Stimulated activated naive CD4-positive, alpha-beta T cell treated with Interleukin-2 at 50 U/mL for 16 hours (primary cell): ENCODE data around the gene PANK4.
A peak's percentile ranks its signal among the peaks of the same experiment; 100 is the strongest.
"Not testable (repeated sequence)": the region's sequence is repeated elsewhere in the genome, so short reads cannot be mapped to it uniquely, and the experiment has no call there.

Experiments used
- DNase-seq: peaks from one replicate; lab custom pipeline; 2025; lab: John Stamatoyannopoulos, UW

The PANK4 gene

DNA sequence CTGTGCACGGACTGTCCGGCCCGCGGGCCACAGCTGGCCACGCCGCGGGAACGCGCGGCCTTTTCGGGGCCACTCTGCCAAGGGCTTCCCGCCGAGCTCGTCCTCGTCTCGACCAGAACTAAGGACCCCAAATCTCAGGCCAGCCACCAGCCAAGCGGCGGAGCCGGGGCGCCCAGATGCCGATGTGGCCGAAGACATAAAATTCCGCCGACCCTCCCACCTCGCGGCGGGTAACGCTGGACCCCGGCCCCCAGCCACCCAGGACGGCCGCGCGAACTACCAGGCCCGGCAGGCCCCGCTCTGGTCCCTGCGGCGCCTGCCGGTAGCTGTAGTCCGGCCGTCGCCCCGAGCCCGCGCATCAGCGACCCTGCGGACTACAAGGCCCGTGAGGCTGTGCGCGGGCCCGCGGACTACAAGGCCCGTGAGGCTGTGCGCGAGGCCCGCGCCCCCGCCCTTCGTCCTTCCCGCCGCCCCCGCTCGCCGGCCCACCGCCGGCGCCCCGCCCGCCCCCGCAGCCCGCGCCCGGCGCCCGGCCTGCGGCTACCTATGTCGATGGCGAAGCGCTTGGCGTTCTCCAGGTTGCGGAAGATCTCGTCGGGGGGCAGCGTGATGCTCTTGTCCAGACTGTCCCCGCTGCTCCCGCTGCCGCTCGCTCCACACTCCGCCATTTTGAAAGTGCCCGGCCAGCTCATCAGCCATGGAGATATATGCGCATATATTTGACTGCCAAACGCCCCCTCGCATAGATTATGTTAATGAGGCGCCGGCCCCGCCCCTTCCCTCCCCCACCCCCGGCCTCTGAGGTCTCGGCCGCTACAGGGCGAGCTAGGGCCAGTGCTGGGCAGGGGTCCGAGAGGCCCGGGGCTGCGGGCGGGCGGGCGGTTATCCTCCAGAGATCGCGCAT, at the start of gene PANK4:
TSS of gene PANK4 (minus strand) at position 677 of the 904 bp plus-strand sequence. CDS start at position 668, 9 bp downstream.
- peak; percentile 87 for DNase-seq

DNA sequence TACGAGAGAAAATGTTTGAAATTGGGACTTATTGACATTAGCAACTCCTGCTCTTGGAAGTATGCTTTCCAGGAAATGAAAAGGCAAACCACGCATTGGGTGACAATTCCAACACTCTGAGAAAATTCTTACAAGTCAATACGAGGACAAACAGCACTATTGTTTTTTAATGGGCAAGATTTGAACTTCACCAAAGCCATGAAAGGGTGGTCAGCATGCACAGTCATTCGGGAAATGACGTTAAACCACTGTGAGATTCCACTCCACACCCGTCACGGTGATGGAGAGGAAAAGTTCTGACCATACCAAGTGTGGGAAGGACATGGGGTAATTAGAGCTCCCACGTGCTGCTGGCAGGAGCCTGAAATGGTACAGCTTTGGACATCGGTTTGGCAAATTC, 48.0 kb upstream of the PANK4 start:
- DNase-seq = no peak

DNA sequence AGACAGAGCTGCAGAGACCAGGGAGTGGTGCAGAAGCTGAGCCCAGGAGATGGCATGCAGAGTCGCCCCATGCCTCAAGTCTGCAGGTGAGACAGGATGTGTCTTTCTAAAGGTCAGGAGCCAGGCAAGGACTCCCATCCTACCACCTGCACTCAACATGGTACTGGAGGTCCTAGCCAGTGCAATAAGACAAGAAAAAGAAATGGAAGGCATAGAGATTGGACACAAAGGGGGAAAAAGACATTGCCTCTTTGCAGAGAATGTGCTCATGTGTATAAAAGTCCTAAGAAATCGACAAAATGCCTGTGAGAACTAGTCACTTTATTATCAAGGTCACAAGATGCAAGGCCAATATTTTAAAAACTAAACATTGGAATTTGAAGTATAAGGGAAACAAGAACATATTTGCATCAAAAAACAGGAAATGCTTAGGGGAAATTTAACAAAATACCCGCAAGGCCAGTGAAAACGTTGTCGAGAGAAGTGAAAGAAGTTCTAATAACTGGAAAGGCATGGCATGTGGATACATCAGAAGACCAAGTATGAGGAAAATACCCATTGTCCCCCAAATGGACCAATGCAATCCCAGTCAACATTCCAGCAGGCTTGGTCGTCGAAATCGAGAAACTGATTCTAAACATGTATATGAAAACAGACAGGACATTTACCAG, 47.0 kb upstream of the PANK4 start:
- no peak for DNase-seq

DNA sequence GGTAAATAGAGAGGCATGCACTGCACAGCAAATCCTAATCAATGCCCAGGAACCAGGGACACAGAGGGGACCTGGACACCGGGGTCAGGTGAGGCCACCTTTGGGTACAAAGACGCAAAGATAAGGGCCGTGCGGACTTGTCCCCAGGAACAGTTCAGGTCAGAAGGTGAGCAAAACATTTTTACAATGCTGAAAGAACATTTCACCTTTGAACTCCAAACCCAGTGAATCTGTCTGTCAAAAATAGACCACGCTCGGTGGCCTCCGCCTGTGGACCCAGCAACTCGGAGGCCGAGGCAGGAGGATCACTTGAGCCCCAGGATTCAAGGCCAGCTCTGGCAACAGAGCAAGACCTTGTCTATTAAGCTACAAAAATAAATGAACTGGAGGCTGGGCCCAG, 45.0 kb upstream of the PANK4 start:
- DNase-seq = no peak

DNA sequence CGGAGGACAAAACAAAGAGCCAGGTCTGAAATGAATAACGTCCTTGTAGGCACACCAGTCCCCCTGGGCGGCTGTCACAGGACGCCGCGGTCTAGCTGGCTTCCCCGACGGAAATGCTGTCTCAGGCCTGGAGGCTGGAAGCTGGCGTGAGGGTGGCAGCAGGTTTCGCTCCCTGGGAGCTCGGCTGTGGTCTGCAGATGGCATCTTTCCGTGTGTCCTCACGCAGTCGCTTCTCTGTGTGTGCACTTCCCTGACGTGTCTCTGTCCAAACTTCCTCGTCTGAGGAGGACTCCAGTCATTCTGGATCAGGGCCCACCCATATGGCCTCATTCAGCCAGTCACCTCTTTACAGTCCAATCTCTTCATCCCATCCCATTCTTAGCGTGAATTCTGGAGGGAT, 43.9 kb upstream of the PANK4 start:
- DNase-seq = no peak

DNA sequence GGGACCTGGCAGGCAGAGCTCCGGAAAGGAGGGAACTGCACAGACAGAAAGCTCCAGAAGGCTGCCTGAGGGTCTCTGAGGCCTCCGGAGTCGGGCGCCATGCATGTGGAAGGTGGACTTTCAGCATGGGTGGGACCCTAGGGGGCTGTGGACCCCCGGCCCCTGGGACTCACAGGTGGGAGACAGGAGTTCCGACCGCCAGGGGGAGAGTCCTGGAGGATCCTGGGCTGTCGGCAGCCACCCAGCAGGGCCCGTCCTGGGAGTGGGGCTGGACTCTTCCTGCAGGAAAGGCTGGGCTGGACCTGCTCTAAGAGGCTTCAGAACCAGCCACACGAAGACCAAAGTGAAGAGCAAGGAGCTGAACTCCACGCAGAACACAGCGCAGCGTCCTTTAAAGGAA, 43.3 kb upstream of the PANK4 start:
- DNase-seq = not testable (repeated sequence)

DNA sequence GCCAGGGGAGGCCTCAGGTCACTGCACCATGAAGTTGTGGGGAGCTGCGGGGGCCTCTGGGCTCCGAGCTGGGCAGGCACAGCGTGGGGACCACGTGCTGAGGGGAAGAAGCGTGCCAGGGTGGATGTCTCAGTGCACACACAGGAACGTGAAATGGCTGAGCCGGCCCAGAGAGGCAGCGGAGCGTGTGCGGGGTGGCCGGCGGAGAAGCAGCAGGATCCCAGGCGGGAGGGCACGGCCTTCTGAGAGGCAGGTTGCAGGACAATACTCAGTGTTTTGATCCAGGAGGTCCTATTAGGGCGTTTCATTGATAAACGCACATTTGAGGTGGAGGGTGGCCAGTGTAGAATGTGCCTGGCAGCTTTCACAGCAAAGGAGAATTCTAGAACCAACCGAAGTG, 42.7 kb upstream of the PANK4 start:
- no peak for DNase-seq

DNA sequence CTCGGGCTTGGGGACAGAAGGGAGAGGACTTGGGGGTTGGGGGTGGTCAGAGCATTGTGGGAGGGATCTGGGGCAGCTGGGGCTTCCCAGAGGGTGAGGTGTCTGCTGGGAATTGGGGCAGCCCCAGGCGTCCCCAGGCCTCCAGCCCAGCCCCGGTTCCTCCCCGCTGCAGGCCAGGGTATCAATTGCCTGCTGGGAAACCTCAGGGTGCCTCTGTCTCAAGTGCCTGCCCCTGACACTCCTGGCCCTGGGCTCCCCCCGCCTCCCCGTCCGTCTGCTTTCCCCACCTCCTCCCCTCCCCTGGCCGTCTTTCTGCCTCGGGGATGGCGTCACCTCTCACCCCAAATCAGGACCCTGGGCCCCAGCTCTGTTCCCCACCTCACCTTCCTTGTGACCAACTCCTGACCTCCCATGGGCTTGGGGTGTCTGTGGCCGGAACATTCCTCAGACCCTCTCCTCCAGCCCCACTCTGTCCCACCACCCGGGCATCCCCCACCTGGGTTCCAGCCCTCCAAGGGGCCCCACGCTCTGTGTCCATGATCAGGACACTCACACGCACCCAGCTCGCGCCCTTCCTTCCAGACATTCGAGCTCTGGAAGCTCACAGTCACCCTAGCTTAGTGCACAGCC, 41.9 kb upstream of the PANK4 start:
- not testable (repeated sequence) for DNase-seq

DNA sequence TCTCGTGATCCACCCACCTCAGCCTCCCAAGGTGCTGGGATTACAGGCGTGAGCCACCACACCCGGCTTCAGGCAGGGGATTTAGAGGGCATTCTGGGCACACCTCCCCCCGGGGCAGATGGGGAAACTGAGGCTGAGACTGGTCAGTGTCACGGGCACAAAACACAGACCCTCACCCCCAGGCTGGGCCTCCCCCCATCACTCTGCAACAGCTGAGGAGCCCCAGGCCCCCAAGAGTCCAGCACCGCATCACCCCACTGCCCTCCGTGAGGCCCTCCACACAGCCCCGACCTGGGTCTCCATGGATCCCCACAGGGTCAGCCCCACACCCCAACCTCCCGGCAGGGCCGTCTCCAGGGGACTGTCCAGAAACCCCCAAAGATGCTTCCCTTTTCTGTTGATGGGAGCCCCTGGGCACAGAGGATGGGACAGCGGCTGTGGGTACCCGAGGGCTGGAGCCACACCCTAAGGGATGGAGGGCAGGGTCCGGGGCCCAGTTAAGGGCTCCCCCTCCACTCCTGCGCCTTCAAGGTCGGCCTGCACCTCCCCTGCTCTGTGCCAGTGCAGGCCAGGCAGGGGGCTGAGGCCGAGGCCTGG, 40.8 kb upstream of the PANK4 start:
- DNase-seq = no peak

DNA sequence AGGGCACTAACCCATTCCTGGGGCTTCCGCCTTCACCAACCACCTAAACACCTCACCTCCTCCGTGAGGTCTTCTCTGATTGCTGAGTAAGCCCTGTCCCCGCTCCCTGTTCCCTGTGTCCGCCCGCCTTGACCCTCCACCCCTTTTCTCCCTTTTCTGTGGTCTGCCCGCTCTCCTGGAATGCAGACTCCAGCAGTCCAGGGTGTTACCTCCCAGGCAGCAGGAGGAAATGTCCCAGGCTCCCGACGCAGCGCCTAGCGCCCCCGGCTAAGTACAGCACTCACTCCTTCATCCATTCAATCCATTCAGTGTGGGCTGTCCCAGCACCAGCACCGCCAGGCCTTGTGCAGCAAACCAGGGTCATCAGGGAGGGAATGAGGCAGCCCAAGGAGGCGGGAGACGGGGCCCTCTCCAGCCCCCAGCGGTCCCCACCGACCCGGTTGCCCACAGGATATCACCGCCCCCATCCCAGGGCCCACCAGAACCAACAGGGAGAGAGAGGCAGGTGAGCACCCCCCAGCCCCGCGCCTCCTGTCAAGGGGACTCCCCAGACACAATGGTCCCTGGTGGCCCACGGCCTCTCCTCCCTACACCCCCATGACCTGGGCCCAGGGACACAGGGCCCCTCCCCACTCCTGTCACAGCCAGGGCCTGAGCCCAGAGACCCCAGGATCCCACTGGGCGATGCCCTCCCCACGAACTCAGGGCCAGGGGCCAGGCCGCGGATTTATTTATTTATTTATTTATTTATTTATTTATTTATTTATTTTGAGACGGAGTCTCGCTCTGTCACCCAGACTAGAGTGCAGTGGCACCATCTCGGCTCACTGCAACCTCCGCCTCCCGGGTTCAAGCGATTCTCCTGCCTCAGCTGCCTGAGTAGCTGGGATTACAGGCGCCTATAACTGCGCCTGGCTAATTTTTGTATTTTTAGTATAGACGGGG, 40.0 kb upstream of the PANK4 start:
- DNase-seq = no peak

DNA sequence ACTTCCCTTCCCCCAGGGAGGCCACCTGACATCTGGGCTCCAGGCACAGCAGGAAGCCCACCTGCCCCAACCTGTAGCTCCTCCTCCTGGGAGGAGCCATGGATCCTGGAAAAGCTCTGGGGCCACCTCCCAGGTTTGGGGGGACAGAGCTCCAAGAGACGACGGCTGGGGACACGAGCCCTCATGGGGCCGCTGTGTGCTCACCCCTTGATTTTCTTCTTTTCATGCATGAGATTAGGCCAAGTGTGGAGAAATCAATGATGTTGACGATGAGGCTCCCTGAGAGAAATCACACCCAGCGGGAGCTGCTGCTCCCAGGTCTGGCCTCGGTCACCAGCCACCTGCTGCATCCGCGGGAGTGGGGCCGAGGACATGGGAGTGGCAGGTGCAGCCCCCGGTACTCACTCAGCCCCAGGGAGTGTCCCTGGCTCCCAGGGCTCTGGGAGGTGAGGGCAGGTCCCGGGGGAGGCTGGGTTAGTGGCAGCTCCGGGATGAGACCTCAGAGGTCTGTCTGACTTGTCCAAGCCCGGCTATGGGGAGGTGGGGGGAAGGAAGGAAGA, 38.5 kb upstream of the PANK4 start:
- no peak for DNase-seq

DNA sequence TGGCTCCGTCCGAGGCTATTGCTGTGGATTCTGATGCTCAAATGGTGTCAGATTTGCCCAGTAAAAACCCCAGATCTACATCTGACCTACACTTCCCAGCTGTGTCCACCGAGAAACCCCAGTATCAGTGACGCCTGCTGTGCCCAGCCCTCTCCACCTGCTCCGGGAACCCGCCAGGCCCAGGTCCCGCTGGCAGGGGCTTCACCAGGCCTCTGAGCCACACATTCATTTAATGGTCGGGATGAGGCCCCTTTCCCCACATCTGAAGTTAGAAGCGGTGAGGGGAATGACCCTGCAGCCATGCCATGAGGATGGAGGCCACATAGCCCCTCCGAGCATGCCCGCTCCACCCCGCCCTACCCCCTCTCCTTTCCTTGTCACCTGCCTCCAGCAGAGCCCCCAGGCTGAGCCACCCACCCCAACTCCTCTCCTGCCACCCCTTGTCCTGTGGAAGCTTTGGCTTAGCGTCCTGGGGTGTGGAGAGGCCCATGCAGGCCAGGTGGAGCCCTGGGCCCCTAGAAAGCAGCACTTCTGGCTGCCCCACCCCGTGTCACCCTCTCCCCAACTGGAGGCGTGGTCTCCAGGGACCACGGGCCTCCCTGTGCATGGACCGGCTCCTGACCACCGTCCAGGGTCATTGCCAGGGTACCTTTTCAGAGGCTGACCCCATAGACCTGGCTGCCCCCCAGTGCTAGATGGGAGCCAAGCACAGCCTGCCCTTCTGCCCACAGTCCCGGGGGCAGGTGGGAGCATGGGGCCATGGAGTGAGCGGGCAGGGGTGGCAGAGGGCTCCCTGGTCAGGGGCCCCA, 37.8 kb upstream of the PANK4 start:
- no peak for DNase-seq

DNA sequence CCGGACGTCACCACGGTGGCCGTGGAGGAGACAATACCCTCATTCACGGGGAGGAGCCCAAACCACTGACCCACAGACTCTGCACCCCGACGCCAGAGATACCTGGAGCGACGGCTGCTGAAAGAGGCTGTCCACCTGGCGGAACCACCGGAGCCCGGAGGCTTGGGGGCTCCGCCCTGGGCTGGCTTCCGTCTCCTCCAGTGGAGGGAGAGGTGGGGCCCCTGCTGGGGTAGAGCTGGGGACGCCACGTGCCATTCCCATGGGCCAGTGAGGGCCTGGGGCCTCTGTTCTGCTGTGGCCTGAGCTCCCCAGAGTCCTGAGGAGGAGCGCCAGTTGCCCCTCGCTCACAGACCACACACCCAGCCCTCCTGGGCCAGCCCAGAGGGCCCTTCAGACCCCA, 36.8 kb upstream of the PANK4 start:
- no peak for DNase-seq

DNA sequence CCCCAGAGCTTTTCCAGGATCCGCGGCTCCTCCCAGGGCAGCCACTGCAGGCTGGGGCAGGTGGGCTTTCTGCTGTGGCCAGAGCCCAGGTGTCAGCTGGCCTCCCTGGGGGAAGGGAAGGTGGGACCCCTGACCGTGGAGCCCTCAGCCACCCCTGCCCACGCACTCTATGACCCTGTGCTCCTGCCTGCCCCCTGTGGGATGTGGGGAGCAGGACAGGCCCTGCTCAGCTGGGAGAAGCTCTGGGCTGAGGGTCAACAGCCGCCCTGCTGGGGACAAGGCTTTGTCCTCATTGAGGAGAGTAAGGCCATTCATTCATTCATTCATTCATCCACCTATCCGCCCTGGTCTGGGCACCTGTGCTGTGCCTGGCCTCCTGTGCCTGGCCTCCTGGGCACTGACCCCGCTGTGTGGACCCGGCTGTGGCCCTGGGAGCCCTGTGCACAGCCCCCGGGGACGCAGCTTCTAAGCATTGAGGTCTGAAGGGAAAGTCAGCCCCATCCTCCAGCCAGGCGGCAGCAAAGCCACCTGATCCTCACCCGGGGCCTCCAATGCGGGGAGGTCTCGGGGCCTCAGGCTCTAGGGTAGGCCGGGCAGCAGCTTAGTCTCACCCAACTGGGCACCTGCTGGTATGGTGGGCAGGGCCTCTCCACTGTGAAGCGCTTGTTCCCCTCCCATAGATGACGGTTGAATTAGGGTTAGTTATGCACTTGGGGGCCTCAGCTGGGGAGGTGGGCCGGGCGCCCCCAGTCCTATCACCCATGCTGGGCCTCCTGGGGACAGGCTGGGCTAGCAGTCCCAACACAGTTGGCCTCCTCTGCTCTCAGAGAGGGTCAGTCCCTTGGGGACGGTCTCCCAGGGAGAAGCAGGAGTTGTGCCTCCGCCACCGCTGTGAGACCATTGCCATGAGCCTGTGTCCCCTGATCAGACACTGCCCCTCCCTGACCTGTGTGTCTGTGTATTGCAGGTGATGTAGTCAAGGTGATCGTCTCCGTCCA, 35.8 kb upstream of the PANK4 start:
- no peak for DNase-seq

DNA sequence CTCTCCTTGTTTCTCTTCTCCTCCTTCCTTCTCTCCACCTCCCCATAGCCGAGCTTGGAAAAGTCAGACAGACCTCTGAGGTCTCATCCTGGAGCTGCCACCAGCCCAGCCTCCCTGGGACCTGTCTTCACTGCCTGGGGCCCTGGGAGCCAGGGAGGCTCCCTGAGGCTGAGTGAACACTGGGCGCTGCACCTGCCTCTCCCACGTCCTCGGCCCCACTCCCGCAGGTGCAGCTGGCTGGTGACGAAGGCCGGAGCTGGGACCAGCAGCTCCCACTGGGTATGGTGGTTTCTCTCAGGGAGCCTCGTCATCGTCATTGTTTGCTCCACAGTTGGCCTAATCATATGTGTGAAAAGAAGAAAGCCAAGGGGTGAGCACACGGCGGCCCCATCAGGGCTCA, 35.0 kb upstream of the PANK4 start:
- no peak for DNase-seq

DNA sequence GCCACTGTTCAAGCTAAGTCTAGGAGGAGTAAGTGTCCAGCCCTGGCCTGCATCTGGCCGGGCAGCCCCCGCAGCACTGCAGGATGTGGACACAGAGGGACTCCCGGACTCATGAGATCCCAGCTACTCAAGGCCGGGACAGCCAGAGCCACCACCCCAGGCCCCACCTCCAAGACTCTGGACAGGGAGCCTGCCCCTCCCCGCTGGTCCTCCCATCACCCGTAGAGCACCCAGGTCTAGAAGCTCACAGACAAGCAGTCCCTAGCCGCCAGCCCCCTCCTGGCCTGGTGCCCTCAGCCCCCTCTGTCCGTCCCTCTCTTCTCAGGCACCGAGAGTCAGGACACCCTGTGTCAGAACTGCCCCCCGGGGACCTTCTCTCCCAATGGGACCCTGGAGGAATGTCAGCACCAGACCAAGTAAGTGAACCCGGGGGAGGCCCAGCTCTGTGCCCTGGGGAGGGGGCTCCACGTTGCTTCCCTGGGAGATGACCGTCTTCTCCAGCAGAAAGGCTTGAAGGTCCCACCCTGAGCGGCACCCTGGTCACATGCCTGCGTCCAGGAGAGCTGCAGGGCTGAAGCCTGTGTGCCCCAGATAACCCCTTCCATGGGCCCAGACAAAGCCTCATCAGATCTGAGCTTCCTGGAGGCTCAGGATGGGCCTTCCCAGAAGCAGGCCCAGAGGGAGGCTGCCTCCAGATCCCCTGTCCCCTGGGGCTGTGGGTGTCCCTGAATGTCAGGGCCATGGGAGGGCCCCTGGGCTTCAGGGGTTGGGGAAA, 34.1 kb upstream of the PANK4 start:
- DNase-seq = no peak

DNA sequence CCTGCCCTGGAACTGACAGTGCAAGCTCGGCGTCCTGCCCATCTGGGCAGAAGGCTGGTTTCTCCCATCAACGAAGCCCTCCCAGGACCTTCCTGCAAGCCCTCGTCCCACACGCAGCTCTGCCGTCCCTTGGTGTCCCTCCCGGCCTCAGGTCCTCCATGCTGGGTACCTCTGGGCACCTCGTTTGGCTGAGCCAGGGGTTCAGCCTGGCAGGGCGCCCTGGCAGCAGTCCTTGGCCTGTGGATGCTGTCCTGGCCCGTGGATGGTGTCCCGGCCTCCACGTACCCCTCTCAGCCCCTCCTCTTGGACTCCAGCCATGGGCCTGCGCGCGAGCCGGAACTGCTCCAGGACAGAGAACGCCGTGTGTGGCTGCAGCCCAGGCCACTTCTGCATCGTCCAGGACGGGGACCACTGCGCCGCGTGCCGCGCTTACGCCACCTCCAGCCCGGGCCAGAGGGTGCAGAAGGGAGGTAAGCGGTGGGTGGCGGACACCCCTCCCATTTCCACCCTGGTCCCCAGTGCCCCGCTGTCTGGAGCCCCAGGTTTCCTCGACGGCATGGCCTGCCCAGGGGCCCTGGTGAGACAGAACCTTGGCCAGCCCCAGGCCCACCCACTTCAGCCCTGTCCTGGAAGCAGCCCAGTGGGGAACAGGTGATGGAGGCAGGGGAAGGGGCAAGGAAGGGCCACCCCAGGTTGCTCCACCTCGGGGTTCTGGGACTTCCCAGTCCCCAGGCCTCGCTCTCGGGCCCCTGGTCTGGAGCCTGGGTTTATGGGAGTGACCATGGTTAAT, 33.3 kb upstream of the PANK4 start:
- DNase-seq = no peak
